Measurements from ENCODE around the gene RERE.
A peak's percentile ranks its signal among the peaks of the same experiment; 100 is the strongest.

RERE gene

DNA sequence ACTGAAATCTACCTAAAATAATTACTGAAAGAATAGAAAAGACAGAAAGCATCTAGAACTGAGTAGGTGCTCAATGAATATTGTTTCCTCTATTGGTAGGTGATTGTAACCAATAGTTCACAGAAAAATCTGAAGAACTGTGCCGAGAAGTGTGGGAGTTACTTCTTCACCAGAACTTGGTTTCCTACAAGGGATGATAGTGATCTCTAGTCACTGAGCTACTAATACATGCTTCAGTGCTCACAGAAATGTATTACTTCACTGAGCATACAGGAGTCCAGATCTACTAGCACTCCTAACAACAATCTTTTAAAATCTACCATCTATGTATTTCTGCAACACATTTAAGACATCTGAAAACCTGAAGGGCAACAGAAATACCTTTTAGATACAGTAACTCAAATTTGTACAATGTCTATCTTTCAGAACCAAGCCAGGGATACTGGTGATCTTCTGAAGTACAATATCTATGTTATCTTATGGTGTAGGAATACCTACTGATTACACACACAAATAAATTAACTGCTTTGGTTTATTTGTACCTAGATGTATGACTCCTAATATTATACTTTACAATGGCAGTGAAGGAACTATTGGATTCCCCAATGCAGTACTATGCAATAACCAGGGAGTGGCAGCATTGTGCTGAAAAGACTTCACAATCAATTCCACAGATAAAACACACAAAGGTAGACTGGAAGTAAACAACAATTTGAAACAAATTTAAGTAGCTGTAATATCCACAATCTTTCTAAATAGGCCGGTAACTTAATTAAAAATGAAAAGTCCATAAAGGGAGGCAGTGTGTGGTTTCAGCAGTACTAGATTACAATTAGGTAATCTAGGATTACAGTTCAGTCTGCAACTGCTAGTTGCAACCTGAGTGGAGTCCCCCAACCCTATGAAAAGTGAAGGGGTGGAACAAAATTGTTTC is 256.6 kb downstream of the RERE start:
- Histone ChIP-seq H2AFZ (ENCODE audit: low read depth, low read length) (no peak overlapping the region), H3K9me3 (ENCODE audit: insufficient read depth, low read length, severe bottlenecking) (no peaks in the 10 kb centered on the region), H3K27me3 (ENCODE audit: insufficient read depth, low read length, poor library complexity) (no peaks in the 10 kb centered on the region), H3K36me3 (ENCODE audit: insufficient read depth, low read length) (peaks cover 2% of the 10 kb centered on the region; the same call in 1 of the 2 replicates), H3K27ac (ENCODE audit: low read length) (no peak overlapping the region), H4K20me1 (ENCODE audit: insufficient read depth, low read length) (peaks cover 14% of the 10 kb centered on the region; the same call in 1 of the 2 replicates), H3K4me2 (ENCODE audit: insufficient read depth, low read length) (no peak overlapping the region), H3K9ac (ENCODE audit: low read depth, low read length) (no peak overlapping the region), H3K4me3 (ENCODE audit: low read depth in 1 of 2, low read length in 2 of 2) (no peak overlapping the region), H3K4me1 (ENCODE audit: insufficient read depth, low read length) (no peaks in the 10 kb centered on the region), H3K79me2 (ENCODE audit: insufficient read depth, low read length) (0 out of 2 replicates have a peak, but pooled peaks cover 3% of the 10 kb centered on the region)
- peak; percentile 77 for ATAC-seq (ENCODE audit: insufficient read depth, low read depth)
- no peak for TF ChIP-seq EZH2 (IDR thresholded peaks at IDR 0.05; ENCODE audit: borderline replicate concordance, low read depth, low read length, severe bottlenecking)
- TF ChIP-seq, protein P1, sequence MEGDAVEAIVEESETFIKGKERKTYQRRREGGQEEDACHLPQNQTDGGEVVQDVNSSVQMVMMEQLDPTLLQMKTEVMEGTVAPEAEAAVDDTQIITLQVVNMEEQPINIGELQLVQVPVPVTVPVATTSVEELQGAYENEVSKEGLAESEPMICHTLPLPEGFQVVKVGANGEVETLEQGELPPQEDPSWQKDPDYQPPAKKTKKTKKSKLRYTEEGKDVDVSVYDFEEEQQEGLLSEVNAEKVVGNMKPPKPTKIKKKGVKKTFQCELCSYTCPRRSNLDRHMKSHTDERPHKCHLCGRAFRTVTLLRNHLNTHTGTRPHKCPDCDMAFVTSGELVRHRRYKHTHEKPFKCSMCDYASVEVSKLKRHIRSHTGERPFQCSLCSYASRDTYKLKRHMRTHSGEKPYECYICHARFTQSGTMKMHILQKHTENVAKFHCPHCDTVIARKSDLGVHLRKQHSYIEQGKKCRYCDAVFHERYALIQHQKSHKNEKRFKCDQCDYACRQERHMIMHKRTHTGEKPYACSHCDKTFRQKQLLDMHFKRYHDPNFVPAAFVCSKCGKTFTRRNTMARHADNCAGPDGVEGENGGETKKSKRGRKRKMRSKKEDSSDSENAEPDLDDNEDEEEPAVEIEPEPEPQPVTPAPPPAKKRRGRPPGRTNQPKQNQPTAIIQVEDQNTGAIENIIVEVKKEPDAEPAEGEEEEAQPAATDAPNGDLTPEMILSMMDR (IDR thresholded peaks at IDR 0.05; ENCODE audit: borderline replicate concordance, extremely low read depth, low read length, poor library complexity, severe bottlenecking), result peak; percentile 96
- DNase-seq, result peak; percentile 34

DNA sequence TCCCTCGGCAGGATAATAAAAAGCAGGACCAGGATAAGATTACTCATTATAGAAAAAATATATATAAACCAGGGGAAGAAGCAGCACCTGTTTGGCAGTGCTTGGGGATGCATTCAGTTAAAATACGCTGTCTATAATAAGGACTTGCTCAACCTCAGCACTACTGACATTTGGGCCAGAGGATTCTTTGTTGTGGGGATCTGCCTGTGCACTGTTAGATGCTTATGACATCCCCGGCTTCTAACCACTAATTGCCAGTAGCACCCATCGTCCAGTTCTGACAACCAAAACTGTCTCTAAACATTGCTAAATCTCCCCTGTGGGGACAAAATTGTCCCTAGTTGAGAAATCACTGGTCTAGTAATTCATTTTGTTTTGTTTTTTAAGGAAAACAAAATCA is 257.4 kb downstream of the RERE start:
- Histone ChIP-seq H3K27ac (ENCODE audit: low read length) (no peak overlapping the region), H3K9ac (ENCODE audit: low read depth, low read length) (no peak overlapping the region), H3K9me3 (ENCODE audit: insufficient read depth, low read length, severe bottlenecking) (no peaks in the 10 kb centered on the region), H2AFZ (ENCODE audit: low read depth, low read length) (no peak overlapping the region), H3K27me3 (ENCODE audit: insufficient read depth, low read length, poor library complexity) (no peaks in the 10 kb centered on the region), H3K4me1 (ENCODE audit: insufficient read depth, low read length) (no peaks in the 10 kb centered on the region), H3K79me2 (ENCODE audit: insufficient read depth, low read length) (0 out of 2 replicates have a peak, but pooled peaks cover 3% of the 10 kb centered on the region), H3K36me3 (ENCODE audit: insufficient read depth, low read length) (peaks cover 2% of the 10 kb centered on the region; the same call in 1 of the 2 replicates), H3K4me3 (ENCODE audit: low read depth in 1 of 2, low read length in 2 of 2) (no peak overlapping the region), H4K20me1 (ENCODE audit: insufficient read depth, low read length) (peaks cover 14% of the 10 kb centered on the region; the same call in 1 of the 2 replicates), H3K4me2 (ENCODE audit: insufficient read depth, low read length) (no peak overlapping the region)
- no peak for TF ChIP-seq EZH2 (IDR thresholded peaks at IDR 0.05; ENCODE audit: borderline replicate concordance, low read depth, low read length, severe bottlenecking)
- TF ChIP-seq, protein P1 (IDR thresholded peaks at IDR 0.05; ENCODE audit: borderline replicate concordance, extremely low read depth, low read length, poor library complexity, severe bottlenecking), result no peak
- ATAC-seq (ENCODE audit: insufficient read depth, low read depth), result no peak
- DNase-seq, result no peak

DNA sequence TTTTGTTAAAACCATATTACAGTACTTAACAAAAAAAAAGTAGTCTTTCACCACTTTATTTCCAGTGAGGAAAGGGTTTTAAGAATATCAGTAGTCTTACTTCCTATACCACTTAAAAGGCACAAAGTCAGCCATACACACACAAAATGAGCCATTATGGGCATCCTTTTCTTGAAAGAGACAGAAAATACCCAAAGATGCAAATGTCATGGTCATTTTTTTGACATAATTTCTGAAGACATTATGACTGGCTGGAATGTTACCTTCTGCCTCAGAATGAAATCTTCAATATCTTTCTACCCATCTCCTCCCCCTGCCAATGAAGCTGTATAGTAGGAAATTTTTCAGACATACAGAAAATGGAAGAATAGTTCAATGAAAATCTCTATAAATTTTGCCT is 261.9 kb downstream of the RERE start:
- Histone ChIP-seq H3K4me3 (ENCODE audit: low read depth in 1 of 2, low read length in 2 of 2) (no peak overlapping the region), H3K36me3 (ENCODE audit: insufficient read depth, low read length) (peaks cover 7% of the 10 kb centered on the region; the same call in 1 of the 2 replicates), H2AFZ (ENCODE audit: low read depth, low read length) (no peak overlapping the region), H3K27ac (ENCODE audit: low read length) (no peak overlapping the region), H3K27me3 (ENCODE audit: insufficient read depth, low read length, poor library complexity) (no peaks in the 10 kb centered on the region), H3K79me2 (ENCODE audit: insufficient read depth, low read length) (0 out of 2 replicates have a peak, but pooled peaks cover 3% of the 10 kb centered on the region), H3K4me2 (ENCODE audit: insufficient read depth, low read length) (no peak overlapping the region), H3K9me3 (ENCODE audit: insufficient read depth, low read length, severe bottlenecking) (no peaks in the 10 kb centered on the region), H4K20me1 (ENCODE audit: insufficient read depth, low read length) (peaks cover 18% of the 10 kb centered on the region), H3K9ac (ENCODE audit: low read depth, low read length) (no peak overlapping the region), H3K4me1 (ENCODE audit: insufficient read depth, low read length) (peaks cover 10% of the 10 kb centered on the region)
- no peak for ATAC-seq (ENCODE audit: insufficient read depth, low read depth)
- no peak for TF ChIP-seq EZH2 (IDR thresholded peaks at IDR 0.05; ENCODE audit: borderline replicate concordance, low read depth, low read length, severe bottlenecking)
- TF ChIP-seq, protein P1 (IDR thresholded peaks at IDR 0.05; ENCODE audit: borderline replicate concordance, extremely low read depth, low read length, poor library complexity, severe bottlenecking), result no peak
- DNase-seq, result no peak
